Stimulated activated CD8-positive, alpha-beta memory T cell treated with anti-CD3 and anti-CD28 coated beads, Interleukin-7, amount 100 ng/mL, for 4 hours (primary cell): ENCODE results near the gene BCL2L12.

ENCODE experiments used
- DNase-seq, 2 donors: peaks; one replicate each; pipeline ENCODE4 v3.0.0-alpha.2; 2020; ENCODE audit warnings: low read depth in 2 of 2

The BCL2L12 gene

GRCh38 chr19:49642492-49643035 is 23.2 kb upstream of the BCL2L12 start:
- no peak for DNase-seq

- no peak for DNase-seq
Measured at GRCh38 chr19:49643466-49643865, 22.3 kb upstream of the BCL2L12 start.

- DNase-seq, result no peak
Measured at GRCh38 chr19:49645592-49645991, 20.1 kb upstream of the BCL2L12 start.

- no peak for DNase-seq
Measured at GRCh38 chr19:49645995-49646394, 19.7 kb upstream of the BCL2L12 start.

- no peak for DNase-seq
Measured at GRCh38 chr19:49646586-49646985, 19.1 kb upstream of the BCL2L12 start.

GRCh38 chr19:49651029-49651819 is 14.5 kb upstream of the BCL2L12 start:
- no peak for DNase-seq

GRCh38 chr19:49651820-49652550 is 13.7 kb upstream of the BCL2L12 start:
- no peak for DNase-seq

- DNase-seq, result no peak
Measured at GRCh38 chr19:49652551-49653465, 12.9 kb upstream of the BCL2L12 start.

- DNase-seq, result no peak
Measured at GRCh38 chr19:49653466-49653806, 12.3 kb upstream of the BCL2L12 start.

- no peak for DNase-seq
Measured at GRCh38 chr19:49654581-49654980, 11.2 kb upstream of the BCL2L12 start.

- DNase-seq, result no peak
Measured at GRCh38 chr19:49655570-49656455, 9.9 kb upstream of the BCL2L12 start.

- no peak for DNase-seq
Measured at GRCh38 chr19:49656456-49657109, 9.2 kb upstream of the BCL2L12 start.

- DNase-seq, result no peak
Measured at GRCh38 chr19:49657493-49658138, 8.1 kb upstream of the BCL2L12 start.

GRCh38 chr19:49658139-49658517 is 7.6 kb upstream of the BCL2L12 start:
- no peak for DNase-seq

- DNase-seq, result no peak
Measured at GRCh38 chr19:49658566-49659442, 6.9 kb upstream of the BCL2L12 start.

- no peak for DNase-seq
Measured at GRCh38 chr19:49660338-49660961, 5.3 kb upstream of the BCL2L12 start.

- no peak for DNase-seq
Measured at GRCh38 chr19:49662011-49662410, 3.7 kb upstream of the BCL2L12 start.

GRCh38 chr19:49663224-49663623 is 2.5 kb upstream of the BCL2L12 start:
- DNase-seq, result no peak
